AG04449 (cell line): Measurements from ENCODE around the gene LIX1L.

Experiments used
- CTCF ChIA-PET: fragments of 350-600 bp; formaldehyde crosslinking; extraction: SDS; loops from one replicate; lab custom pipeline; 2021; ENCODE audit warnings: antibody characterized with exemption; lab: Yijun Ruan, JAX
- POLR2A ChIA-PET: fragments of 400-600, 350-600 bp; formaldehyde crosslinking; extraction: SDS; loops from one replicate; lab custom pipeline; 2020; ENCODE audit warnings: antibody characterized with exemption, inconsistent platforms; lab: Yijun Ruan, JAX
- DNase-seq: peaks from one replicate; pipeline ENCODE4 v3.0.0-alpha.2; 2010; ENCODE audit warnings: low read depth, low spot score
- H3K4me3 ChIP-seq: 2 replicates; pipeline ENCODE4 v1.5.1; 2011; ENCODE audit warnings: low read depth, mild to moderate bottlenecking, control low read depth, low read length
- TF ChIP-seq, protein P1 (sequence below): IDR thresholded peaks from one replicate; pipeline ENCODE4 v1.5.1; 2011; ENCODE audit warnings: mild to moderate bottlenecking, moderate library complexity, low read length, control low read depth, inconsistent platforms; ENCODE audit not compliant: insufficient read depth; ENCODE audit errors: missing control alignments

The LIX1L gene

DNA sequence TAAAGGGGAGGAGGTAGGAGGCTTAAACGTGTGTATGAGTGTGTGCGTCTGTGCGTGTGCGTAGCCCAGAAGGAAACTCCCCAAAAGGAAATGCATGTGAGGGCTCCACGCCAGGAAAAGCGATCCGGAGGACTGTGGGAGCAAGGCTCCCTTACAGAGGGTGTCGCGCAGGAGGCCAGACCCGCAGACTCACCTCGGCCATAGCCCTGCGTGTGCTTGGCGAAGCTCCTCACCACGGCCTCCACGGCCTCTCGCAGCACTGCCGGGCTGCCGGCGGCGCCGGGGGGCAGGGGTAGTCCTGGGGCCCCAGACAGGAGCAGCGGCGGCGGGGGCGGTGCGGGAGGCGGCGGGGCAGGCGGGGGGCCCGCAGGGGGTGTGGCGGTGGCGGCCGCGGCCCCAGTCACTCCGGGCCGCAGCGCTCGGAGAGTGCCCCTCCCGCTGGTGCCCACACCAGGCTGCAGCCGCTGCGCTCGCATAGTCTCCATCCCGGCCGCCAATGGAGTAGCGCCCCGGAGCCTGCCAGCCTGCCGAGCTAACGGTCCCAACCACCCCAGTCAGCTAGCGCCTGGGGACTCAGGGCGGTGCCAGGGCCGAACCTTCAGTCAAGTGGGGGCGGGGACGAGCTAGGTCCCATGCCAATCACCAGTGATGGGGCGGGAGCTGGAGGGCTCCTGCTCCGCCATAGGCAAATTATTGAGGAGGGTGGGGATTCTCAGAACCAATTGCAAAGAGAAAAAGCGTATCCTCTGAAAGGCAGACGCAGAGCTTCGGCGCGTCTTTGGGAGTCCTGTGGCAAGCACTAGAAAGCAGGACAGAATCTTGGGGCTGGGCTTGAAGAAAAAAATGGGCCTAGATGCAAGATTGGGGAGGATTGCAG is at the start of gene LIX1L:
Gene LIX1L (minus strand): TSS at position 575 of the 877 bp plus-strand sequence. CDS start 90 bp downstream, at position 485.
- peak within 1 kb of the TSS; percentile 82 for H3K4me3 ChIP-seq
- ChIA-PET CTCF (interaction anchor here (0.9 to 3.7 kb wide), 8 partner anchors 8 to 101 kb away, joined by 3 to 11 read pairs (median 7); partner anchors contain the start of genes ITGA10 and RBM8A), POLR2A (interaction anchor here (0.7 to 1.9 kb wide), 9 partner anchors 11 to 99 kb away, joined by 3 to 9 read pairs (median 4); partner anchors contain the start of genes PIAS3 and RBM8A)
- no peak for DNase-seq
- TF ChIP-seq, protein P1, sequence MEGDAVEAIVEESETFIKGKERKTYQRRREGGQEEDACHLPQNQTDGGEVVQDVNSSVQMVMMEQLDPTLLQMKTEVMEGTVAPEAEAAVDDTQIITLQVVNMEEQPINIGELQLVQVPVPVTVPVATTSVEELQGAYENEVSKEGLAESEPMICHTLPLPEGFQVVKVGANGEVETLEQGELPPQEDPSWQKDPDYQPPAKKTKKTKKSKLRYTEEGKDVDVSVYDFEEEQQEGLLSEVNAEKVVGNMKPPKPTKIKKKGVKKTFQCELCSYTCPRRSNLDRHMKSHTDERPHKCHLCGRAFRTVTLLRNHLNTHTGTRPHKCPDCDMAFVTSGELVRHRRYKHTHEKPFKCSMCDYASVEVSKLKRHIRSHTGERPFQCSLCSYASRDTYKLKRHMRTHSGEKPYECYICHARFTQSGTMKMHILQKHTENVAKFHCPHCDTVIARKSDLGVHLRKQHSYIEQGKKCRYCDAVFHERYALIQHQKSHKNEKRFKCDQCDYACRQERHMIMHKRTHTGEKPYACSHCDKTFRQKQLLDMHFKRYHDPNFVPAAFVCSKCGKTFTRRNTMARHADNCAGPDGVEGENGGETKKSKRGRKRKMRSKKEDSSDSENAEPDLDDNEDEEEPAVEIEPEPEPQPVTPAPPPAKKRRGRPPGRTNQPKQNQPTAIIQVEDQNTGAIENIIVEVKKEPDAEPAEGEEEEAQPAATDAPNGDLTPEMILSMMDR = no peak

DNA sequence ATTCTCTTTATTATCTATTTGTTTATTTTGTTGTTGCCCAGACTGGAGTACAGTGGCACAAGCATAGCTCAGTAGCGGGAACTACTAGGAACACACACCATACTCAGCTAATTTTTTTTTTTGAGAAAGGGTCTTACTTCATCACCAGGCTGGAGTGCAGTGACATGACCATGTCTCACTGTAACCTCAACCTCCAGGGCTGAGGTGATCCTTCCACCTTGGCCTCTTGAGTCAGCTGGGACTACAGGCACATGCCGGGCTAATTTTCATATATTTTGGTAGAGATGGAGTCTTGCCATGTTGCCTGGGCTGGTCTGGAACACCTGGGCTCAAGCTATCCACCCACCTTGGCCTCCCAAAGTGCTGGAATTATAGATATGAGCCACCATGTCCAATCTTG is 43.9 kb upstream of the LIX1L start:
- CTCF ChIA-PET = interaction anchor here (0.7 to 21.4 kb wide), 3 partner anchors 8 to 35 kb away, joined by 3 to 787 read pairs (median 3); partner anchors contain the start of gene TXNIP
- DNase-seq = no peak

DNA sequence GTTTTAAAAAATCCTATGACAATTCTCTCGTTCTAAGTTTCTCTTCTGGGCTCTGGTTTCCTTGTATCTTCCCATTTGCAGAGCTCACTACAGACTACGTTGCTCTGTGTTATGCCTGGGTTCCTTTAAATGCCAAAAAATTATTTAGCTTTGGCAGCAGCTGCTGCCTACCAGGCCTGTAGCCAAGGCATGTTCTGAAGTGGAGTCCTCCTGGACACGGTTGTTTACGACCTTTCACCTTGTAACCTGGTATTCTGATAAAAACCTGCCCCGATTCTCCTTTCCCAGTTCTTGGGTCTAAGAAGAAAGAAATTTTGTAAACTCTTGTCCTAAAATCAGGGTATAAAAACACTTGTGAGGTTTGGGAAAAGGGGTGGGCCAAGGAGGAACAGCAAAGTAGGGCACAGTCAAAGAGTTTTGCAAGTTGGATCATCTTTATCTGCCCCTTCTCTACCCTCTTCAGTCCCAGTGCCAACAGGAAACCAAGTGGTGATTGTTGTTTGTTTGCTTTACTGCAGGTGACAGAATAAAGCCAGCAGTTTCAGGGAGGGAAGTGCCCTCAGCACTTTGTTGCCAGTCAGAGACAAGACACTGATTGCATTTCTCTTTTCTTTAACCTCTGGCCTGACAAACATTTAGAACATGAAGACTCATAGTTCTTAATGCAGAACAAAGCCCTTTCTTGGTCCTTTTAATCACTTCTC is 41.7 kb upstream of the LIX1L start:
- no peak overlapping the region for H3K4me3 ChIP-seq

More for the DNA sequence above, 43.9 kb upstream of the LIX1L start:
- no peak overlapping the region for H3K4me3 ChIP-seq
- TF ChIP-seq, protein P1 = no peak
- POLR2A ChIA-PET = no interaction called here

DNA sequence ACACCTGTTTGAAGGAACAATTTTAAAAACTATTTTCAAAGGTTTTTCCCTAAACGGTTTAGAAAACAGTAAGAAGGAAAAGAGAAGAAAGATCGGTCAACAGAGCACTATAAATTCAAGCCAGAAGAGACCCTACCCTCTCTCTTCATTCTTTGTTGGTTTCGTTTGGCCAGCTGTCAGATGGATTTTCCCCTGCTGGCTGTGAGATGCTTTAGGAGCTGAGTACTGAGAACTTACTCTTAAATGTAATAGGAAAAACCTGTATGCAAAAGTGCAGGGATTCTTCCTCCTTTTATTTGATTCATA is 39.9 kb upstream of the LIX1L start:
- ChIA-PET CTCF (interaction anchor here (0.9 to 24.4 kb wide), 4 partner anchors 10 to 29 kb away, joined by 3 to 787 read pairs (median 80); partner anchors contain the start of gene HJV), POLR2A (interaction anchor here (0.9 kb wide), 1 partner anchor 70 kb away, joined by 3 read pairs; the partner anchor contains the start of gene RBM8A)
- no peak for DNase-seq
- TF ChIP-seq, protein P1 = no peak
- no peak overlapping the region for H3K4me3 ChIP-seq

More for the DNA sequence above, 41.7 kb upstream of the LIX1L start:
- ChIA-PET POLR2A (no interaction called here), CTCF (interaction anchor here (0.7 to 1.6 kb wide), 3 partner anchors 8 to 35 kb away, joined by 3 to 6 read pairs (median 3); partner anchors contain the start of genes ANKRD34A and POLR3GL)
- DNase-seq = no peak
- TF ChIP-seq, protein P1 = no peak

DNA sequence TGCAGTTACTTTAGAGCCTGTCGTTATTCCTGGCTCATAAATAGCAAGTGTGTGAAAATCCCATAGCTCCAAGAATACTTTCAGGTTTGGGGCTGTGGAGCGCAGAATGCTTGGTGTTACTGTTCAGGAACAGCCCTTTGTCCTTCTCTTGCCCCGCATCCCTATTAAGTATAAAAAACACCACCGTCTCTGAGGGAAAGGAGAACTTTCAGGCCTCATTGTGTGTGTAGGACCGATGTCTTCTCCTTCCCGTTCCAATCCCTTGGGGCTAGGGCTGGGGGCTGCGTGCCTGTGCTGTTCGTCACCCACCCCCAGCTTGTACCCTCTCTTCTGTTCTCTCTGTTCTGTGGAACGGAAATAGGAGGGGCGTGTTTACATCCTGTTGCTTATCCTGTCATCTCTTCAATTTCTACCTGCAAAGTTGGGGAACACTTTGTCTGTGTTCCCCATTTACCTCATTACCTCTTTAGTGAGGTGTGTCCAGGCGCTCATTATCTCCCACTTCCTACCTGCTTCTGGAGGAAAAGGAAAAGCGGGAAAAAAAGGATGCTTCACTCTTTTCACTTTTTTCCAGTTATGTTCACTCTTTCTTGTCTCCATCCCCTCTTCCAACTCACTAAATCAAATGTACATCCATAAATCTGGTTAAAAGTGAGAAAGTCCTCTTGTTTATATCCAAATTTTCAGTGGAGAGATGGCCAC is 39.4 kb upstream of the LIX1L start:
- no peak for DNase-seq
- peak overlapping the region; percentile 90 for H3K4me3 ChIP-seq
- TF ChIP-seq, protein P1 = no peak
- ChIA-PET CTCF (interaction anchor here (2.3 to 24.4 kb wide), 3 partner anchors 14 to 32 kb away, joined by 6 to 787 read pairs (median 155); partner anchors contain the start of genes ANKRD34A, HJV and POLR3GL), POLR2A (interaction anchor here (1.2 kb wide), 1 partner anchor 34 kb away, joined by 6 read pairs; no protein-coding TSS in a partner anchor)
